ENCODE results near the gene TGFBI. TPM values are rescaled to one million over a fixed set of nuclear protein-coding genes. Genes with fewer than 3 reads are reported as not detected.

Gene TGFBI
- total and polyA plus RNA-seq, 8 donors = 3.7 to 50.1 (median 14.3) TPM

GRCh38 chr5:136066661-136067271 is 38.0 kb downstream of the TGFBI start:
- Histone ChIP-seq H3K4me1 (no peaks in the 10 kb centered on the region), H3K36me3 (no peaks in the 10 kb centered on the region), H3K27me3 (no peaks in the 10 kb centered on the region), H3K4me3 (no peak overlapping the region), H3K9me3 (no peaks in the 10 kb centered on the region), H3K27ac (no peak overlapping the region)
- 73 to 74% methylated on average over 4 of the region's 4 CpGs for WGBS, 2 donors
- DNase-seq (peak in 3 of 6 donors; percentile 21 to 49 (median 22)), FAIRE-seq (no peak), ATAC-seq (peak; percentile 59 to 82 (median 66))
- intact Hi-C loops (cut with DNase I) = no loop called here
- no peak for TF ChIP-seq CTCF (IDR thresholded peaks at IDR 0.05)

GRCh38 chr5:136067422-136067821 is 38.6 kb downstream of the TGFBI start:
- H3K27ac ChIP-seq = no peak overlapping the region
- FAIRE-seq = no peak
- H3K4me1 ChIP-seq = no peaks in the 10 kb centered on the region
- intact Hi-C loops (cut with DNase I) = no loop called here
- no peaks in the 10 kb centered on the region for H3K27me3 ChIP-seq
- no peak for DNase-seq
- H3K9me3 ChIP-seq = no peaks in the 10 kb centered on the region
- TF ChIP-seq CTCF (IDR thresholded peaks at IDR 0.05) = no peak
- no peak overlapping the region for H3K4me3 ChIP-seq
- peak in 1 of 4 donors; percentile 41 for ATAC-seq
- 71 to 83% methylated on average over 1 of the region's 1 CpG for WGBS, 2 donors
- no peaks in the 10 kb centered on the region for H3K36me3 ChIP-seq

GRCh38 chr5:136070486-136071285 is 41.9 kb downstream of the TGFBI start:
- ATAC-seq (no peak), DNase-seq (no peak), FAIRE-seq (no peak)
- intact Hi-C loops (cut with DNase I) = loop anchor here in 1 of 3 donors (10.0 kb wide), 1 partner anchor 64 kb away; the partner anchor contains the start of gene SMAD5
- no peak for TF ChIP-seq CTCF (IDR thresholded peaks at IDR 0.05)
- no peak overlapping the region for H3K4me3 ChIP-seq
- WGBS, 2 donors = 81 to 83% methylated on average over 9 of the region's 9 CpGs
- no peaks in the 10 kb centered on the region for H3K27me3 ChIP-seq
- H3K36me3 ChIP-seq = no peaks in the 10 kb centered on the region
- H3K27ac ChIP-seq = no peak overlapping the region
- H3K9me3 ChIP-seq = no peaks in the 10 kb centered on the region
- no peaks in the 10 kb centered on the region for H3K4me1 ChIP-seq

GRCh38 chr5:136073714-136074529 is 45.1 kb downstream of the TGFBI start:
- WGBS, 2 donors = 90 to 96% methylated on average over 5 of the region's 5 CpGs
- no peak overlapping the region for H3K27ac ChIP-seq
- FAIRE-seq = no peak

More at GRCh38 chr5:136073714-136074529, 45.1 kb downstream of the TGFBI start:
- no peaks in the 10 kb centered on the region for H3K36me3 ChIP-seq
- no peak overlapping the region for H3K4me3 ChIP-seq
- intact Hi-C loops (cut with DNase I) = loop anchor here in 1 of 3 donors (10.0 kb wide), 1 partner anchor 61 kb away; the partner anchor contains the start of gene SMAD5
- TF ChIP-seq CTCF (IDR thresholded peaks at IDR 0.05) = no peak
- H3K27me3 ChIP-seq = no peaks in the 10 kb centered on the region
- ATAC-seq = no peak
- DNase-seq = no peak
- no peaks in the 10 kb centered on the region for H3K9me3 ChIP-seq
- no peaks in the 10 kb centered on the region for H3K4me1 ChIP-seq

All from pancreas (tissue), 10 donors.